Measurements from ENCODE around the gene CTNNA2. TPM values are rescaled to one million over a fixed set of nuclear protein-coding genes. Genes with fewer than 3 reads are reported as not detected.

The CTNNA2 gene
- total and polyA plus RNA-seq, 2 of the 8 experiments (the other 6 are each of a cell fraction or from before 2014, with no cell fraction given): 3.9 to 9.0 TPM

GRCh38 chr2:80365762-80366161 is 852.9 kb downstream of the CTNNA2 start (continued):
- no peak for TF ChIP-seq USF2 (IDR thresholded peaks at IDR 0.05; ENCODE audit: low read length)
- TF ChIP-seq NANOG (IDR thresholded peaks at IDR 0.05; ENCODE audit: insufficient read depth, low read depth, low read length, poor library complexity, severe bottlenecking): no peak
- no peak for TF ChIP-seq KDM1A (IDR thresholded peaks at IDR 0.05; ENCODE audit: borderline replicate concordance, low read length)
- TF ChIP-seq JUND (IDR thresholded peaks at IDR 0.05; ENCODE audit: low read length): no peak
- TF ChIP-seq GTF2F1 (IDR thresholded peaks at IDR 0.05; ENCODE audit: borderline replicate concordance, low read depth, low read length): no peak
- TF ChIP-seq POU5F1 (IDR thresholded peaks at IDR 0.05; ENCODE audit: low read depth, low read length): no peak

Data from H1 (cell line).